Measurements from ENCODE around the gene AXL. TPM values are rescaled to one million over a fixed set of nuclear protein-coding genes. Genes with fewer than 3 reads are reported as not detected.
A peak's percentile ranks its signal among the peaks of the same experiment; 100 is the strongest.

AXL gene
- total RNA-seq, 1 donor: 305 TPM

DNA sequence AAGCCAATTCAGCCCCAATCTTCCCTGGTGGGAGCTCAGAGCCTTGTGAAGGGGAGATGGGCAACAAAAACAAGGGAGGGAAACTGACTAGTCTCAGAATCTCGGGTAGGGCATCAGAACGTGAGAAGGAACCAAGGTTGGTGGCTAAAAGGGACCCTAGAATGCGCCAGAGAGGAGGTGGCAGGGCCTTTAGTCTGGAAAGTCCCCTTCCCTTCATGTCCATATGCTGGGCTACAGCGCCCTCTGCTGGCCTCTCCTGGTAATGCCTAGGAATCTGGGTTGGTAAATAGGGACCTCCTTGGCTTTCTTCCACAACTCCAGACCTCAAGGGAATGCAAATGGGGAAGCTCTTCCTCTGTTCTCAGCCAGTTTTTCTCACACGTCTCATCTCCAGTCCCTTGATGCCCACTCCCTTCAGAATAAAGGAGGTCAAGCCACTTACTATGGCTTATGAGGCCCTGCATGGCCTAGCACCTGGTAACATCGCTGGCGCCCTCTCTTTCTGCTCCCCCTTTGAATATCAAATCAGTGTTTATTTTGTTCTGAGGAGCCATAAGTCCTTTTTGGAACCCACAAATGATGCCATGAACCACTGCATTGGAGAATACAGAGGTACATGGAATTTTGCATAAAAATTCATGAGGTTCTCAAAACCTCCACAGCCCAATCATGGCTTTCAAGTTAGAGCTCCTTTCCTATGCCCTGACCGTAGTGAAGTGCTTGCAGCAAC, 89.6 kb downstream of the AXL start:
- H3K4me3 ChIP-seq (ENCODE audit: low read depth, low read length): peak overlapping the region; percentile 94
- TF ChIP-seq, protein P1, sequence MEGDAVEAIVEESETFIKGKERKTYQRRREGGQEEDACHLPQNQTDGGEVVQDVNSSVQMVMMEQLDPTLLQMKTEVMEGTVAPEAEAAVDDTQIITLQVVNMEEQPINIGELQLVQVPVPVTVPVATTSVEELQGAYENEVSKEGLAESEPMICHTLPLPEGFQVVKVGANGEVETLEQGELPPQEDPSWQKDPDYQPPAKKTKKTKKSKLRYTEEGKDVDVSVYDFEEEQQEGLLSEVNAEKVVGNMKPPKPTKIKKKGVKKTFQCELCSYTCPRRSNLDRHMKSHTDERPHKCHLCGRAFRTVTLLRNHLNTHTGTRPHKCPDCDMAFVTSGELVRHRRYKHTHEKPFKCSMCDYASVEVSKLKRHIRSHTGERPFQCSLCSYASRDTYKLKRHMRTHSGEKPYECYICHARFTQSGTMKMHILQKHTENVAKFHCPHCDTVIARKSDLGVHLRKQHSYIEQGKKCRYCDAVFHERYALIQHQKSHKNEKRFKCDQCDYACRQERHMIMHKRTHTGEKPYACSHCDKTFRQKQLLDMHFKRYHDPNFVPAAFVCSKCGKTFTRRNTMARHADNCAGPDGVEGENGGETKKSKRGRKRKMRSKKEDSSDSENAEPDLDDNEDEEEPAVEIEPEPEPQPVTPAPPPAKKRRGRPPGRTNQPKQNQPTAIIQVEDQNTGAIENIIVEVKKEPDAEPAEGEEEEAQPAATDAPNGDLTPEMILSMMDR (IDR thresholded peaks at IDR 0.05; ENCODE audit: insufficient read depth, low read length): peak; percentile 96
- peak; percentile 93 for DNase-seq (ENCODE audit: low read depth)

DNA sequence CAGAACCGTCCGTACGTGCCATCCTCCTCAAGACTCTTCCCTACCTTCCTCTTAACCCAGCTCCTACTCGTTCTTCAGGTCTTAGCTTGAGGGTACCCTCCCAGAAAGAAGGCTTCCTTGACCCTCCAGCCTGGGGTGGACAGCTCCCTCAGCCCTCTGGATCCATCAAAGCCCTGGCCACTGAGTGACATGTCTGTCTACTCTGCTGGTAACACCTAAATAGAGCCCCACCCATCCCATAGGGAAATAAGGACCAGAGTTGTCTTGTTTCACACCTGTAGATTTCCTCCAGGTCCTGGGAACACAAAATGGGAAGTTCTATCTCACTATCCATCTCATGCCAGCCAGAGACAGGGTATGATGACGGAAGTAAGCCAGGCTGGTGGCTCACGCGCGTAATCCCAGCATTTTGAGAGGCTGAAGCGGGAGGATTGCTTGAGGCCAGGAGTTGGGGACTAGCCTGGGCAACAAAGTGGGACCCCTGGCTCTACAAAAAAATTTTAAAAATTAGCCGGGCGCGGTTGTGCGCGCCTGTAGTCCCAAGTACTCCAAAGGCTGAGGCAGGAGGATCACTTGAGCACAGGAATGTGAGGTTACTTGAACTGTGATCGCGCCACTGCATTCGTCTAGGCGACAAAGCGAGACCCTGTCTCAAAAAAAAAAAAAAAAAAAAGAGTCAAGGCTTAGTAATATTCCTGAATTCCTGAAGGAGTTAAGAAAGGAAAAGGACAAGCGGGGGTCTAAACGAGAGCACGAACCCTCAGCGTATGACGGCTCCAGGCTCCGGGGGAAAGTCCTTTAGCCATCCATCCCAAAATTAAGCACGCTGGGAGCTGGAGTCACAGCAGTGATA, 90.4 kb downstream of the AXL start:
- DNase-seq (ENCODE audit: low read depth): peak; percentile 43
- TF ChIP-seq, protein P1 (IDR thresholded peaks at IDR 0.05; ENCODE audit: insufficient read depth, low read length): no peak
- H3K4me3 ChIP-seq (ENCODE audit: low read depth, low read length): peak overlapping the region; percentile 94

DNA sequence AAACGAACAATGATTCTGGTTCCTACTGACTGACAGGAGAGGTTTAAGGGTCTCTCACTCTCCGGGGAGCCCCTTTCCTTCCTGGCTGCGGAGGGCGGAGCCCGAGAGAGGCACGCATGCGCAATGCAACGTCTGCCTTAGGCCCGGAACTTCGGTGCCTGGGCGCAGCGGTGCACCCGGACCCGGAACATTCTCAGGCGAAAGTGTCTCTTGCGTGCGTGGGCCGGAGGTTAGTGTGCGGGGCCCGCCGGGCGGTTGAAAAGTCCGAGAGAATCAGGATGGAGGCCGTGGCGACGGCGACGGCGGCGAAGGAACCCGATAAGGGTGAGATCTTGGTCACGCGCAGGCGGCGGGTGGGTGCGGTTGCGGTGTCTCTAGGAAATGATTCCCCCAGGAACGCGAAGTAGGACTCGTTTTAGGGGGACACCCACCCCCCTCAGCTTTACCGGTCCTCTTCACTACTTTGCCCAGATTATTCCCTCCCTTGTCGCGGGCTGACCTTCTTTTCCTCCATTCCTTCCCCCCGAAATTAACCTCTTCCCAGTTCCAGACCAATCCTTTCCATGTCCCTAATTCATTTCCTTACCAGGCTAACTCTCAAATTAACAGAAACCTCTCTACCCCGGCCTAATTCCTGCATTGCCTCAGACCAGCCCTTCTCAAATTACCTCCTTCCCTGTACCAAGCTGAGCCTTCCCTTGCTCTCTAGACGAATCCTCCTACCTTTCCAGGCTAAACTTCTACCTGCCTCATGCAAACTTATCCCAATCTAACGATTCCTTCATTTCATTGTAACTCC, 91.2 kb downstream of the AXL start, which contains the start of gene CCDC97:
Gene CCDC97, plus strand, starts transcription at position 140 of the 799 bp plus-strand sequence. Its CDS starts 139 bp downstream, at position 279.
- TF ChIP-seq, protein P1 (IDR thresholded peaks at IDR 0.05; ENCODE audit: insufficient read depth, low read length): no peak
- H3K4me3 ChIP-seq (ENCODE audit: low read depth, low read length): peak within 1 kb of the TSS; percentile 94
- peak; percentile 92 for DNase-seq (ENCODE audit: low read depth)

DNA sequence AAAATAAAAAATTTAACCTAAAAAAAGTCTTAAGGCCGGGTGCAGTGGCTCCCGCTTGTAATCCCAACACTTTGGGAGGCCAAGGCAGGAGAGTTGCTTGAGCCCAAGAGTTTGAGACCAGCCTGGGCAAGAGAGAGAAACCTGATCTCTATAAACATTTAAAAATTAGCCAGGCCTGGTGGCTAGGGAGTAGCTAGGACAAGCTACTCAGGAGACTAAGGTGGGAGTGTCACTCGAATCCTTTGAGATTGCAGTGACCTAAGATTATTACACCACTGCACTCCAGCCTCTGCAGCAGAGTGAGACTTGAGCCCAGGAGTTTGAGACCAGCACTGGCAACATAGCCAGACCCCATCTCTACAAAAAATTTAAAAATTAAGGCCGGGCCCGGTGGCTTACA, 92.0 kb downstream of the AXL start:
- DNase-seq (ENCODE audit: low read depth): no peak
- H3K4me3 ChIP-seq (ENCODE audit: low read depth, low read length): peak overlapping the region; percentile 94
- TF ChIP-seq, protein P1 (IDR thresholded peaks at IDR 0.05; ENCODE audit: insufficient read depth, low read length): no peak

Small RNAs within 50 kb of the gene (small RNA-seq; reads per million reads assigned to genes)
- gene RN7SL34P: not detected

Other genes with a start within 250 kb of the AXL start
- gene CYP2B6, start 227.9 kb upstream of the AXL start, total RNA-seq (ENCODE audit: low replicate concordance): not detected in 2 replicates
- gene CYP2A13, start 130.8 kb upstream of the AXL start, total RNA-seq (ENCODE audit: low replicate concordance): not detected in 2 replicates
- not detected in 2 replicates for gene CYP2F1, start 104.8 kb upstream of the AXL start, total RNA-seq (ENCODE audit: low replicate concordance)
- gene CYP2S1, start 26.0 kb upstream of the AXL start, total RNA-seq (ENCODE audit: low replicate concordance): 0.45 TPM in 1 of 2 replicates, not detected in the other
- 98.4 and 108 TPM in 2 replicates for gene HNRNPUL1, start 45.1 kb downstream of the AXL start, total RNA-seq (ENCODE audit: low replicate concordance)
- gene CCDC97, start 90.9 kb downstream of the AXL start, total RNA-seq (ENCODE audit: low replicate concordance): 7.9 and 11.4 TPM in 2 replicates
- 18.7 and 19.8 TPM in 2 replicates for gene TGFB1, start 134.7 kb downstream of the AXL start, total RNA-seq (ENCODE audit: low replicate concordance)
- 0.25 and 4.5 TPM in 2 replicates for gene B9D2, start 144.9 kb downstream of the AXL start, total RNA-seq (ENCODE audit: low replicate concordance)
- 4.7 and 5.6 TPM in 2 replicates for gene TMEM91, start 157.3 kb downstream of the AXL start, total RNA-seq (ENCODE audit: low replicate concordance)
- gene EXOSC5, start 178.1 kb downstream of the AXL start, total RNA-seq (ENCODE audit: low replicate concordance): 12.1 and 14.6 TPM in 2 replicates
- gene BCKDHA, start 178.6 kb downstream of the AXL start, total RNA-seq (ENCODE audit: low replicate concordance): 3.5 and 15.3 TPM in 2 replicates
- gene B3GNT8, start 208.2 kb downstream of the AXL start, total RNA-seq (ENCODE audit: low replicate concordance): 1.5 and 2.1 TPM in 2 replicates
- gene DMAC2, start 220.7 kb downstream of the AXL start, total RNA-seq (ENCODE audit: low replicate concordance): 29.3 and 31.2 TPM in 2 replicates
- not detected in 2 replicates for gene ERICH4, start 223.9 kb downstream of the AXL start, total RNA-seq (ENCODE audit: low replicate concordance)